Ovary (tissue), 9 donors: ENCODE results near the gene MAP4K4. TPM values are rescaled to one million over a fixed set of nuclear protein-coding genes. Genes with fewer than 3 reads are reported as not detected.

ENCODE experiments used
- DNase-seq, 5 donors: peaks; one replicate each; pipeline ENCODE4 v3.0.0-alpha.2; 2019 to 2020
- H3K27ac ChIP-seq, 2 donors: fragments of 200-600 bp; one replicate each; pipeline versions ENCODE4 v1.5.1 to v1.8.0; 2019 to 2022
- H3K27me3 ChIP-seq: fragments of 200-600 bp; one replicate; pipeline ENCODE4 v1.8.0; 2022
- H3K36me3 ChIP-seq: fragments of 200-600 bp; sonication (generic); one replicate; pipeline ENCODE4 v1.5.1; 2019
- H3K4me1 ChIP-seq: one replicate; pipeline ENCODE4 v1.8.1; 2013; ENCODE audit warnings: mild to moderate bottlenecking, moderate library complexity; ENCODE audit not compliant: insufficient read depth
- H3K4me3 ChIP-seq: fragments of 200-600 bp; sonication (generic); one replicate; pipeline ENCODE4 v1.5.1; 2017
- H3K9me3 ChIP-seq, 2 donors: fragments of 200-600 bp in 1 of 2; sonication (generic) in 1 of 2; one replicate each; pipeline versions ENCODE4 v1.5.1 to v1.8.1; 2013 to 2019; ENCODE audit warnings: mild to moderate bottlenecking in 1 of 2, moderate library complexity in 1 of 2
- EP300 ChIP-seq: sonication (generic); formaldehyde crosslinking; IDR thresholded peaks from one replicate; pipeline ENCODE4 v1.6.1; 2017; ENCODE audit warnings: antibody characterized with exemption
- POLR2A ChIP-seq: fragments of 450-650 bp; IDR thresholded peaks from one replicate; pipeline ENCODE4 v1.6.1; 2017; ENCODE audit warnings: antibody characterized with exemption, mild to moderate bottlenecking, moderate library complexity
- WGBS, 3 donors: extraction: QIAGEN DNeasy Blood & Tissue Kit in 1 of 3; methylation state at CpG; one replicate each; pipeline versions ENCODE4 v1.1.5 to v1.1.7; 2013 to 2017; 5-methylcytosine and 5-hydroxymethylcytosine counted together
- intact Hi-C, 4 donors: fragments of 100-400 bp; cut with DNase I; formaldehyde crosslinking; loops; one replicate each; pipeline versions ENCODE4 v1.11.0 to v1.15.1; 2022 to 2023
- polyA plus RNA-seq, 2 donors: library from polyadenylated mRNA; stranded (reverse); fragments of 200-250 nt in 1 of 2; fragments of 350-450 nt in 1 of 2; fragmentation: Illumina TruSeq in 1 of 2; extraction: RNeasy Lipid Tissue Mini Kit (QIAGEN cat#74804) in 1 of 2; gene quantifications; one replicate each; pipeline ENCODE4 v1.2.3, GENCODE V29; 2013 to 2014
- total RNA-seq, 7 donors: library from RNA; depleted of rRNA in 2 of 7; stranded (reverse); fragments of >200 nt in 2 of 7; fragmentation: NEBNext Ultra II Directional in 3 of 7; extraction: Animal tissue kit (Norgen Biotek cat#: 25700) in 3 of 7; gene quantifications; one replicate each; pipeline versions ENCODE4 v1.1.0 to v1.2.4, GENCODE V29; 2016 to 2023
- TF ChIP-seq, protein P1 (sequence below), 3 donors: fragments of 450-650 bp in 2 of 3; fragments of 200-600 bp in 1 of 3; IDR thresholded peaks; one replicate each; pipeline versions ENCODE4 v1.5.1 to v1.8.0; 2016 to 2022; ENCODE audit warnings: antibody characterized with exemption in 3 of 3, mild to moderate bottlenecking in 1 of 3
- donor health status: DM: no; HTN: no; CAD: no; lungs with moderate emphysema.
- donor health status: DM: no; HTN: no; CAD: no.
- donor health status: Bipolar disorder and iron deficiency.
- donor health status: DM: yes; HTN: yes; CAD: no.
- donor health status: DM: no; HTN: no; CAD: no.
- donor health status: DM: yes; HTN: yes; CAD: no.

MAP4K4 gene
- total and polyA plus RNA-seq, 9 donors = 23.9 to 60.9 (median 49.7) TPM

DNA sequence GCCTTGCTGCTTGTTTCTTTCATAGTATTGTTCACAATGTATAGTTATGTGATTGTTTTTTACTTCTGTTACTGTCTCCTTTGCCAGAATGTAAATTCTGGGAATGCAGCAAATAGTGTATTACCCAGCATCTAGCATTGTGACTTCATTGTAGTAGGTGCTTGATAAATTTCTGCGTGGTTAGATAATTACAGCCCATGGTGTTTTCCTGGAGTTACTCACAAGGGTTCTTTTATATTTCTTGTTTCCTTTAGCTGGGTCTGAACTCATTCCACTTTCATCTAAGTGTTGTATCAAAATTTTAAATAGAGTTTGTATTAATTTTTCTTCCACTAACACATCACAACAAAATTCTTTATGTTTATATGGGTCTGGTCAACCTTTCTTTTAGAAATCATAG lies 132.6 kb downstream of the MAP4K4 start:
- Histone ChIP-seq H3K4me3 (no peak overlapping the region), H3K9me3 (no peaks in the 10 kb centered on the region), H3K27me3 (no peaks in the 10 kb centered on the region), H3K36me3 (no peaks in the 10 kb centered on the region), H3K27ac (no peak overlapping the region), H3K4me1 (peaks cover 14% of the 10 kb centered on the region)
- intact Hi-C loops = loop anchor here (5.0 to 10.0 kb wide), 4 partner anchors 135 to 408 kb away; partner anchors contain the start of gene MAP4K4 (in 2 of the 4)
- DNase-seq = no peak
- WGBS, 3 donors = 76 to 95% (median 81%) methylated on average over 1 of the region's 1 CpG
- TF ChIP-seq POLR2A (no peak), EP300 (no peak)
- TF ChIP-seq, protein P1, sequence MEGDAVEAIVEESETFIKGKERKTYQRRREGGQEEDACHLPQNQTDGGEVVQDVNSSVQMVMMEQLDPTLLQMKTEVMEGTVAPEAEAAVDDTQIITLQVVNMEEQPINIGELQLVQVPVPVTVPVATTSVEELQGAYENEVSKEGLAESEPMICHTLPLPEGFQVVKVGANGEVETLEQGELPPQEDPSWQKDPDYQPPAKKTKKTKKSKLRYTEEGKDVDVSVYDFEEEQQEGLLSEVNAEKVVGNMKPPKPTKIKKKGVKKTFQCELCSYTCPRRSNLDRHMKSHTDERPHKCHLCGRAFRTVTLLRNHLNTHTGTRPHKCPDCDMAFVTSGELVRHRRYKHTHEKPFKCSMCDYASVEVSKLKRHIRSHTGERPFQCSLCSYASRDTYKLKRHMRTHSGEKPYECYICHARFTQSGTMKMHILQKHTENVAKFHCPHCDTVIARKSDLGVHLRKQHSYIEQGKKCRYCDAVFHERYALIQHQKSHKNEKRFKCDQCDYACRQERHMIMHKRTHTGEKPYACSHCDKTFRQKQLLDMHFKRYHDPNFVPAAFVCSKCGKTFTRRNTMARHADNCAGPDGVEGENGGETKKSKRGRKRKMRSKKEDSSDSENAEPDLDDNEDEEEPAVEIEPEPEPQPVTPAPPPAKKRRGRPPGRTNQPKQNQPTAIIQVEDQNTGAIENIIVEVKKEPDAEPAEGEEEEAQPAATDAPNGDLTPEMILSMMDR (IDR thresholded peaks at IDR 0.05) = no peak

DNA sequence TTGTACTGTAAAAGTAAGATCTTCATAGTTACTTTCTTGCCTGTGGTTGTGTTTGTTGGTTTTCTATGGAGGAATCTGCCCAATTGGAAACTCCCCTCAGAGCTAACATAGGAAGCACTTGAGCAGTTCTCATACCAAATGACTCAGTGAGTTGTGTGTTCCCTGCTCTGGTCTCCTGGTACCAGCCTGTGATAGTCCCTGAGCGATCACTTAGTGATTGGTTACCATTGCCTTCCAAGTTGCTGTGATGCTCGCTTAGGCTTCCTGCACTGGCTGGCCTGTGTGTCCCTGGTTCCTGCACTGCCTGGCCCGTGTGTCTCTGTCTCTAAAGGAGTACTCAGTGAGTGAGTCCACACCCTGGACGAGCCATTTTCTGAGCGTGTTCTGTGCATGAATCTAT lies 133.0 kb downstream of the MAP4K4 start:
- no peaks in the 10 kb centered on the region for H3K36me3 ChIP-seq
- H3K27ac ChIP-seq = no peak overlapping the region
- H3K4me1 ChIP-seq = peaks cover 14% of the 10 kb centered on the region
- no peaks in the 10 kb centered on the region for H3K9me3 ChIP-seq
- no peaks in the 10 kb centered on the region for H3K27me3 ChIP-seq
- H3K4me3 ChIP-seq = no peak overlapping the region
- TF ChIP-seq EP300 = no peak
- TF ChIP-seq, protein P1 (IDR thresholded peaks at IDR 0.05) = no peak
- TF ChIP-seq POLR2A = no peak
- intact Hi-C loops = loop anchor here (5.0 to 10.0 kb wide), 4 partner anchors 136 to 408 kb away; partner anchors contain the start of gene MAP4K4 (in 2 of the 4)
- WGBS, 3 donors = 73 to 81% (median 80%) methylated on average over 5 of the region's 5 CpGs
- no peak for DNase-seq

DNA sequence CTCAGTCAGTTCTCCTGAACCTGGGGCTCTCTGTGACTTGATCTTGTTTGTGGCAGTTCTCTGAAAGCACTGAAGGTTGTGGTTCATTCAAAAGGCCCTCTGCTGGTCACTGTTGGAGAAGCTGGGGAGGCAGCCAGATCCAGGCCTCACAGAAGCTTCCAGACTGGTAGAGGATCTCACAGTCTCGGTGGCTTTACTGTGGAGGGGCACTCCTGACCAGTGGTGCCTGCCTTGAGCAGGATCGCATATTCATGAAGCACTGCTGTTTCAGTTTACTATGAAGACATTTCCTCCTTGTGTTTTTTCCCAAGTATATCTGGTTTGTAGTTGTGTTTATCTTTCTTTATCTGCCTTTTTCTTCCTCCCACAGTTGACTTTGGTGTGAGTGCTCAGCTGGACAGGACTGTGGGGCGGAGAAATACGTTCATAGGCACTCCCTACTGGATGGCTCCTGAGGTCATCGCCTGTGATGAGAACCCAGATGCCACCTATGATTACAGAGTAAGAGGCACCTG lies 133.9 kb downstream of the MAP4K4 start:
- no peak for TF ChIP-seq POLR2A
- TF ChIP-seq, protein P1 (IDR thresholded peaks at IDR 0.05) = peak; percentile 43 to 76 (median 61)
- peak; percentile 63 to 81 (median 69) for DNase-seq
- no peaks in the 10 kb centered on the region for H3K27me3 ChIP-seq
- H3K36me3 ChIP-seq = no peaks in the 10 kb centered on the region
- peaks cover 14% of the 10 kb centered on the region for H3K4me1 ChIP-seq
- H3K9me3 ChIP-seq = no peaks in the 10 kb centered on the region
- peak overlapping the region in 1 of 2 donors; percentile 34 for H3K27ac ChIP-seq
- H3K4me3 ChIP-seq = no peak overlapping the region
- intact Hi-C loops = loop anchor here (5.0 to 10.0 kb wide), 4 partner anchors 137 to 409 kb away; partner anchors contain the start of gene MAP4K4 (in 2 of the 4)
- 33 to 50% (median 36%) methylated on average over 5 of the region's 5 CpGs for WGBS, 3 donors

DNA sequence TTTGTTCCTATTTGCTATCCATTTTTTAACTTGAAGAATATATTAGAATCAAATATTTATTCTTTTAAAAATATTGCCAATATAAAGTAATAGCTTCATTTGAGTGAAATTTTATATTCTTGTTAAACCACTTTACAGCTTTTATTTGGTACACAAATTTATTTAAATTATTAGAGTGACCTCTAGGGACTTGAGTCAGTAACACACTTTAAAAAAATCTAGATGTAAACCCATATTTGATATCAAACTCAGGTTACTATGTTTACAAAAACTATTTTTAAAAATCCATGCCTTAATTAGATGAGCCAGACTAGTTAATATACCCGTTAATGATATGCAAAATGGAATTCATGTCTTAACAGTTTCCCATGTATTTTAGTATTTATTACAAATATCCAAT lies 134.6 kb downstream of the MAP4K4 start:
- H3K27me3 ChIP-seq = no peaks in the 10 kb centered on the region
- no peak overlapping the region for H3K27ac ChIP-seq
- H3K9me3 ChIP-seq = no peaks in the 10 kb centered on the region
- H3K4me1 ChIP-seq = peaks cover 13% of the 10 kb centered on the region
- DNase-seq = no peak
- TF ChIP-seq, protein P1 (IDR thresholded peaks at IDR 0.05) = peak in 2 of 3 donors; percentile 35
- TF ChIP-seq EP300 = no peak
- WGBS, 3 donors = 27 to 32% (median 31%) methylated on average over 1 of the region's 1 CpG
- H3K4me3 ChIP-seq = no peak overlapping the region
- H3K36me3 ChIP-seq = no peaks in the 10 kb centered on the region
- intact Hi-C loops = loop anchor here (5.0 to 10.0 kb wide), 4 partner anchors 137 to 410 kb away; partner anchors contain the start of gene MAP4K4 (in 2 of the 4)
